Spleen (tissue), 7 donors: ENCODE measurements around the gene CACNA2D3.

Experiments used
- CTCF ChIP-seq, 11 experiments: fragments of 200-600 bp in 7 of 11; fragments of 450-650 bp in 4 of 11; sonication (generic) in 4 of 11; IDR thresholded peaks in 8 of 11; conservative IDR thresholded peaks in 3 of 11; 1 replicate in 7 of 11; 2 replicates in 4 of 11; pipeline versions ENCODE4 v1.4.0 to v1.8.0; 2016 to 2021; ENCODE audit warnings: antibody characterized with exemption in 11 of 11, inconsistent platforms in 4 of 11, mild to moderate bottlenecking in 1 of 11
- POLR2AphosphoS5 ChIP-seq, 3 donors: sonication (generic); formaldehyde crosslinking; IDR thresholded peaks; one replicate each; pipeline ENCODE4 v1.5.1; 2017; ENCODE audit warnings: antibody characterized with exemption in 3 of 3
- donor health status: DM: no; HTN: no; CAD: no; lungs with moderate emphysema.
- donor health status: DM: no; HTN: no; CAD: no.
- donor health status: DM: no; HTN: no; CAD: no.

DNA sequence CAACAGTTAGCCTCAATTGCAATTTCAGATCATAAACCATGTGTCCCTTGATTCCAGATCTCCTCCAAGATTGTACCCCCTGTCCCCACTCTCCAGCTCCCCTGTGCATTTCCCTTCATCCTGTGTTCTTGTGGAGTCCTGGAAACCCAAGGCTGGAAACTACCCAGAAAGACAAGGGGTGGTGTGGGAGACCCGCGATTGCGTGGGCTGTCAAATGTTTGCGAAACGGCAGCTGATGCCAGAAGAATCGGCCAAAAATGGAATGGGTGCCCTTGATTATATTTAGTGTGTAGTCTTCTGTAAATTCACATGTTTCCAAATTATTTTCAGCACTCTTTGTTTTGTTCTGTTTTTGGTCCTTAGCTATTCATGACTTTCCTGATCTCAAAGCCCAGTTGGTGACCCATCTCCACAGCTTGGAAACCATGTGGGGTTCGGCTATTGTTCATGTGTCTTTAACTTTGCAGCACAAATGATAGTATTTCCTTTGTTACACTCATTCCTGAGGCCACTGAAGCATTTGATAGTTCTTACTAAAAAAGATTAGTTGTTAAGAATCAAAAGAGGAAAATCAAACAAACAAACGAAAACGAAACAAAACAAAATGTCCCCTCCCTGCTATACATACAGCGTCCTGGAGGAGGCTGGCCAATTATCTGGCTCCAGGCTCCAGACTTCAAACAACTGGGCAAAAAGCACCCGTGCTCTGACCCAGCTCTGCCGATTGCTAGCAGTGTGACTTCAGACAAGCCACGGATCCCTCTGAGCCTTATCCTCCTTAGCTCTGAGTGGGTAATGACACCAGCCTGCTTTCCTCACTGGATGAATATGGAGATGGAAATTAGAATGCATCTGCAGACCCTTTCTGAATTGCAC lies 120.9 kb downstream of the CACNA2D3 start:
- TF ChIP-seq CTCF (IDR thresholded peaks at IDR 0.05 in 8 of 11, conservative IDR thresholded peaks at IDR 0.05 in 3 of 11) (peak in 1 of 11 experiments; percentile 23), POLR2AphosphoS5 (IDR thresholded peaks at IDR 0.05) (no peak)
